ENCODE data around the gene ICE2. TPM values are rescaled to one million over a fixed set of nuclear protein-coding genes. Genes with fewer than 3 reads are reported as not detected.
A peak's percentile ranks its signal among the peaks of the same experiment; 100 is the strongest.

ICE2 gene
- polyA plus RNA-seq, 3 donors, result 69.9 to 93.7 (median 85.6) TPM

GRCh38 chr15:60390871-60391501 lies 88.0 kb downstream of the ICE2 start:
- no peak for DNase-seq

- DNase-seq, result no peak
These were observed 88.7 kb downstream of the ICE2 start for GRCh38 chr15:60390231-60390630.

DNA sequence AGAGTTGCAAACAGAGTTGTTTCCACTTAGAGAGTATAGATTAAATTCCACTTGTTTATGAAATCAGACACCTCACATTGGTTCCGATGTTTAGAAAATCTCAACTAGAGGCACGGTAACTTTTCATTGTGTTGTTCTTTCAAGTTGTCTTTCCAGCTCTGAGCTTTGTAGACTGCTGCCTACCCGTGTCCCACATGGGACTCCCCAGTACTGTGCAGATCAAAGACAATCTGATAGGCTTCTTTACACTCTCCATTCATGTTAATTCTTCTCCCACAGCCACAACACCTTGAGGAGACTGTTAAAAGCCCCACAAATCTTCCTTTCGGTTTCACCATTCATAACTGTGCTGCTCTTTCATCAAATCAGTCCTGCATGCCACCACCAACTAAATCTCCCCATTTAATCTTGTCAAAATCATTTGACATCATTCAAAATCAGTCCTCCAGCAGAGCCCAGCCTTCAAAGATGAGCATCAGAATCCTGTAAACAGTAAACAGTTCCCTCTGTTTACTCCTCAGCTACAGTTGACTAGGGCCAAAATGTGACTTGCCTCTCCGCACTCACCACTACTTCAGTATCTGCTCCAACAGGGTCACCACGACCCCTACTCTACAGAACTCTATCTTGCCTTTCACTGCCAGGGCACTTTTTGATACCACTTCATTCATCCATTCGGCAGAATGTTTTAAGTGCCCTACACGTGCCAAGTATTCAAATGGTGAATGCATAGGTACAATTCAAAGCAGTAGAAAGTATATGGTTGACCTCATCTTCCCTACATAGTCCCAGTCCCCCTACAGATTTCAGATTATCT lies 89.5 kb downstream of the ICE2 start:
- no peak for DNase-seq

DNA sequence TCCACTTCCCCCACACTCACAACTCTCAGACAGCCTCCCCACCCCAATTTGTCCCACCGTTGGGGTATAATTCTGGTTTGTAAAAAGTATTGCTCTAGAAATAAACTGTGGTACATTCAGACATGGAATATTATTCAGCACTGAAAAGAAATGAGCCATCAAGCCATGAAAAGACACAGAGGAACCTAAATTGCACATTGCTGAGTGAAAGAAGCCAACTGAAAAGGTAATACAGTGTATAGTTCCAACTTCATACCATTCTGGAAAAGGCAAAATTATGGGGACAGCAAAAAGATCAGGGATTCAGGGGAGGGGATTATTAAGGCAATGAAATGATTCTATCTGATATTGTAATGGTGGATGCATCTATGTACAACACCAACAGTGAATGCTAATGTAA lies 91.6 kb downstream of the ICE2 start:
- DNase-seq, result no peak

DNA sequence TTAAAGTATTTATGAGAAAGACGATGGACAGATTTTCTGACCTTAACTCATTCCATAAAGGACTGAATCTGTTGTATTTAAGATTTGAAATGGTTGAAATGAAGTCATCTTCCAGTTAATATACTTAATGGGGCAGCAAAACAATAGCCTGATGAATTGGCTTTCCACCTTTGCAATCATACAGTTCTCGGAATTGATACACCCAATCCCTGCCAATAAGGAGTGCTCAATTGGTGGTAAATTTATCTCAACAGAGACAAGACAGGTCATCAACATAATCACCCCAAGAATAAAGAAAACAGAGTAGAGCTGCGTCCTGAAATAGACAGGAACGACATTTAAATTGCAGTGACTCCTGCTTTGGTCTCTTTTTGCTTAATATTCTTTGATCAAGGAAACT lies 92.3 kb downstream of the ICE2 start:
- DNase-seq, result no peak

- no peak for DNase-seq
These were observed 93.1 kb downstream of the ICE2 start for GRCh38 chr15:60385620-60386552.

- no peak for DNase-seq
These were observed 94.3 kb downstream of the ICE2 start for GRCh38 chr15:60384526-60385126.

- no peak for DNase-seq
These were observed 94.9 kb downstream of the ICE2 start for GRCh38 chr15:60384053-60384452.

- no peak for DNase-seq
These were observed 95.9 kb downstream of the ICE2 start for GRCh38 chr15:60382773-60383674.

DNA sequence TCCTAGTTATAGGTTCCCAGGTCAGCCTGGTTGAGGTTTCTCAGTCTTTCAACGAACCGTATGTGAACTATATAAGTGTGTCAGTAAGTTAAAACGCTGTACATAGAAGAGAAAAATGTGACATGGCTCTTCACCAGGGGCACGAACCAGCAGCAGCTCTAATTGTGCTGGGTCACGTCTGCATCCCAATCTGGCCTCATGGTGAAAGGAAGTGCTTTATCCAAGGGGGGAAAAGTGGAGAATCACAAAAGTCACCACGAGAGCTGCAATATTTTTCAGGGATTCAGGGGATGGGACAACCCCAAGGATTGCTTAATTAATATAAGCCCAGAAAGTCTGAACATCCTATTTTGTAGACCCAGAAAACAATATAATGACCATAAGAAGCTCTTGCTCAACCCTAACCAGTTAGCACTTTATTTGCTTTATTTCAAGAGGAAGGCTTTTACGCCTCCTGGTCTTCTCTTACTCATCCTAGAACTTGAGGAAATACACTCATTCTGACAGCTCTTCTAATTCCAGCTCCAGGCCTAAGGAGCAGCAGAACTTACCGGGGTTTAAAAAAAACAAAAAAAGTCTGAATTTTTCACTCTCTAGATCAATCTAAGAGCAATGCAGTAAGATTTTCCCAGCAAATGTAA lies 97.7 kb downstream of the ICE2 start:
- no peak for DNase-seq

GRCh38 chr15:60379525-60380274 lies 99.2 kb downstream of the ICE2 start:
- DNase-seq, result peak; percentile 69

GRCh38 chr15:60379185-60379524 lies 99.8 kb downstream of the ICE2 start:
- DNase-seq, result no peak

DNA sequence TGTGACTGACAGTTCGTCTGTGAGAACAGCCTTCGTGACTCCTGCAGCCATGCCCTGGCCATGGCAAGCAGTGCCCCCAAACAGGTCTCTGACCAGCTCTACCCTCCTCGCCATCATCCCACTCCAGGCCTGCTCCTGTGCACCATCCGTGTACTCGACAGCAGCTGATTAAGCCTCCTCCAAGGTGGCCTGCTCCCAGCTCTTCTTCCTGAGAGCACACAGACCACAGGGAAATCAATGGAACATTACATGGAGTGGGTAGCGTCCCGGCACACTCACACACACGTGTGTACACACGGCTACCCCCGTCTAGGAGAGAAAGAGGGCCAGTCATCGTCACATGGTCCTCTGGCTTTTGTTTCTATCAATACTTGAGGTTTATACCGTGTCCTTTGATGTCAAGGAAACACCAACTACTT lies 102.3 kb downstream of the ICE2 start:
- no peak for DNase-seq

DNA sequence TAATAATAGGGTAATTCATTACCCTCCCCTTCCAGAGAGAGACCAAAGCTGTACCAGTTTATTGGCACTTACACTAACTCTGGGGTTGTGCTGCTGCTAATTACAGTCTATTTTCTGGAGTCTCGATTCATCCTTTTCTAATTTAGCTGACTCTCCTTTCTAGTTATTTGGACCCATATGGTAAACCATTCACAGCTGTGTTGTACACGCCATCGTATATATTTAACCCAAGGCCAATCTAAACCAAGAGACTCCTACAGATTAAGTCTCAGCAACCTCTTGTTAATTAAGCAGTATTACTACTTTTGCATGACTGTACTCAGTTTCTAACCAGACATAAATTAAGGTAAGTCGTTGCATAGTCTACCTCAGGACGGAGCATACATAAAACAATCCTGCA lies 103.6 kb downstream of the ICE2 start:
- DNase-seq, result no peak

DNA sequence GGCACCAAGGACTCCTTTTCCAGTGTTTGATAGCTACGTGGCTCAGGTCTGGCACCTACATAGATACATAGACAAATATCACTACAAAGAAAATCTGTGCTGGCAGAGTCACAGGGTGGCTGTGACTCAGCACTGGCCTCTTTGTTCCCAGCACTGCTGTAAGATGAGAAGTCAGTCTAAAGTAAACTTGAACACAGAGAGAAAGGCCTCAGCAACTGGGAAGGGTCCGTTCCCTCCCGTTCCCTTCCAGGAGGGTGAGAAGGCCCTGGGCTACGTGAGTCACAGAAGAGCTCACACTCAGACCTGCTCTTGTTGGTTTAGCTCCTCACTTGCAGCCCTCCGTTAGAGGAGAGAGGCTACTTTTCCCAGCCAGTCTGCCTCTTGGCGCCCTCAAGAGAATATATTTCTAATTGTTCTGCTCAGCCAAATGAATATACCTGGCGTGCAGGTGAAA lies 104.3 kb downstream of the ICE2 start:
- DNase-seq, result no peak

- no peak for DNase-seq
These were observed 104.7 kb downstream of the ICE2 start for GRCh38 chr15:60374209-60374608.

DNA sequence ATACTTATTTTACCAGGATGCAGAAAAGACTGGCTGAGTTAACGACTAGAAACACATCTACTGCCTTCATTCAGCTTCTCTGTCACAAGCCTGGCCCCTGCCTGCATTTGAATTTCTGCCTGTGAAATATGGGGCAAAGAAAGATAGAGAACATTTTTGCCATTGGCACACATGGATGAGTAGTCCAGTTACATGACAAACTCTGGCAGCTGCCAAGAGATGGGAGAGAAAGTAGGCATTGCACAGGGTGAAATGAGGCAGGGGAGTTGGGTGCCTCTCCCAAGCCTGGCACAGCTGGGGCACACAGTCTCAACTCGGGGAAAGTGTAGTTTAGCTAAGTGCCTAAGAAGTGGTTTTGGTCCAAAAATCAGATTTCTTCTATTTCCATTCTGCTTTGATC lies 105.2 kb downstream of the ICE2 start:
- no peak for DNase-seq

DNA sequence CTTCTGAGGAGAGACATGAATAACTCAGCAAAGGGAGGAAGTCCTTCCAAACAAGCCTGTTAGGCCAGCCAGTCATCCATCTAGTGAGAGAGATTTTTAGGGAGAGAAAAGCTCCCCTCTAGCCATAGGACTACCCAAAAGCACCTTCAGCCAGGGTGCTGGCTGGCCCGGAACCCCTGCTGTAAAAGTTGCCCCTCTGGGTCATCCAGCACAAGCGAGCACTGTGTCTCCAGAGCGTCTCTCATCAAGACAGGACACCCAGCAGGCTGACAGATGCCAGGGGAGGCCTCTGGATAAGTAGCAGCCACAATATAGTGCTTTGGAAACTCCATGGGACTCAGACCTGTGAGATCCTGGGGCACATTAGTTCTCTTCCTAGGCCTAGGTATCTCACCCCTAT lies 105.6 kb downstream of the ICE2 start:
- DNase-seq, result no peak

- DNase-seq, result no peak
These were observed 106.2 kb downstream of the ICE2 start for GRCh38 chr15:60372756-60373155.

- no peak for DNase-seq
These were observed 106.7 kb downstream of the ICE2 start for GRCh38 chr15:60372227-60372626.

All from renal pelvis (tissue), 4 donors.